Activated CD4-positive, alpha-beta T cell treated with anti-CD3 and anti-CD28 coated beads, Interleukin-10, Interleukin-2, amounts not matched to agents 100 ng/mL and 50 ng/mL, durations not matched to agents 16 hours and 8 hours (primary cell): ENCODE results near the gene NUBP2.

Source experiments
- DNase-seq: peaks from one replicate; pipeline ENCODE4 v3.0.0-alpha.2; 2020

NUBP2 gene

GRCh38 chr16:1759511-1759910, 23.2 kb upstream of the NUBP2 start:
- no peak for DNase-seq

GRCh38 chr16:1760911-1761310, 21.8 kb upstream of the NUBP2 start:
- no peak for DNase-seq

GRCh38 chr16:1761751-1762150, 21.0 kb upstream of the NUBP2 start:
- DNase-seq: no peak

GRCh38 chr16:1762196-1762878, 20.4 kb upstream of the NUBP2 start:
- DNase-seq: no peak

- no peak for DNase-seq
Measured at GRCh38 chr16:1762879-1763520, 19.8 kb upstream of the NUBP2 start.

GRCh38 chr16:1763521-1764511, 18.9 kb upstream of the NUBP2 start:
- DNase-seq: no peak

GRCh38 chr16:1764971-1765370, 17.8 kb upstream of the NUBP2 start:
- DNase-seq: no peak

- no peak for DNase-seq
Measured at GRCh38 chr16:1765826-1766225, 16.9 kb upstream of the NUBP2 start.

- DNase-seq: no peak
Measured at GRCh38 chr16:1766231-1766630, 16.5 kb upstream of the NUBP2 start.

- no peak for DNase-seq
Measured at GRCh38 chr16:1766701-1767100, 16.1 kb upstream of the NUBP2 start.

GRCh38 chr16:1767116-1767994, 15.4 kb upstream of the NUBP2 start:
- DNase-seq: no peak

- DNase-seq: no peak
Measured at GRCh38 chr16:1768061-1768766, 14.5 kb upstream of the NUBP2 start.

- DNase-seq: no peak
Measured at GRCh38 chr16:1768767-1769401, 13.9 kb upstream of the NUBP2 start.

- DNase-seq: no peak
Measured at GRCh38 chr16:1769402-1770300, 13.1 kb upstream of the NUBP2 start.

GRCh38 chr16:1770328-1771187, 12.2 kb upstream of the NUBP2 start:
- DNase-seq: peak; percentile 56

GRCh38 chr16:1771188-1771863, 11.4 kb upstream of the NUBP2 start, which contains the start of gene NME3:
TSS of gene NME3 (minus strand) at chr16:1771543. CDS start at chr16:1771534, 9 bp downstream.
- peak; percentile 85 for DNase-seq

- no peak for DNase-seq
Measured at GRCh38 chr16:1771864-1772361, 10.8 kb upstream of the NUBP2 start.

- peak; percentile 71 for DNase-seq
Measured at GRCh38 chr16:1772362-1772907, 10.3 kb upstream of the NUBP2 start, which contains the start of gene EME2. TSS of gene EME2 (plus strand) at chr16:1772810. CDS start at chr16:1773228, 418 bp downstream.
